HepG2 (cell line): ENCODE data around the gene SDC1. TPM values are rescaled to one million over a fixed set of nuclear protein-coding genes. Genes with fewer than 3 reads are reported as not detected.

Source experiments
- ARID3A ChIP-seq: IDR thresholded peaks from 2 replicates; pipeline ENCODE4 v1.6.1; 2012; ENCODE audit warnings: low read depth, low read length, improper control_type of control experiment
- BORCS8-MEF2B ChIP-seq: sonication (generic); formaldehyde crosslinking; IDR thresholded peaks from 2 replicates; pipeline ENCODE4 v1.8.0; 2022; ENCODE audit warnings: mild to moderate bottlenecking, missing genetic modification reagents
- EED ChIP-seq: sonication (generic); formaldehyde crosslinking; IDR thresholded peaks from 2 replicates; pipeline ENCODE4 v1.5.0; 2020; ENCODE audit warnings: mild to moderate bottlenecking, missing genetic modification reagents
- GATAD1 ChIP-seq: IDR thresholded peaks from 2 replicates; pipeline ENCODE4 v1.6.1; 2016; ENCODE audit warnings: missing genetic modification reagents, missing compliant biosample characterization
- GATAD2A ChIP-seq: IDR thresholded peaks from 2 replicates; pipeline ENCODE4 v1.6.1; 2016
- HDAC6 ChIP-seq: fragments of 200-600 bp; sonication (generic); IDR thresholded peaks from 2 replicates; pipeline ENCODE4 v1.7.0; 2017; ENCODE audit warnings: mild to moderate bottlenecking, antibody characterized with exemption, low read length, low read depth
- MTA3 ChIP-seq: sonication (generic); formaldehyde crosslinking; IDR thresholded peaks from 2 replicates; pipeline ENCODE4 v1.4.0; 2020; ENCODE audit warnings: missing genetic modification reagents
- NFYC ChIP-seq: IDR thresholded peaks from 2 replicates; pipeline ENCODE4 v1.6.1; 2016; ENCODE audit warnings: missing genetic modification reagents, missing compliant biosample characterization
- PHF20 ChIP-seq: sonication (generic); formaldehyde crosslinking; IDR thresholded peaks from 2 replicates; pipeline ENCODE4 v1.5.0; 2020; ENCODE audit warnings: mild to moderate bottlenecking, missing genetic modification reagents
- RARA ChIP-seq: IDR thresholded peaks from 2 replicates; pipeline ENCODE4 v1.6.1; 2016; ENCODE audit warnings: missing genetic modification reagents, missing compliant biosample characterization
- RBFOX2 ChIP-seq: fragments of 200-400 bp; formaldehyde crosslinking; IDR thresholded peaks from 2 replicates; pipeline ENCODE4 v1.6.1; 2017; ENCODE audit warnings: low read depth, mild to moderate bottlenecking, low read length
- RNF2 ChIP-seq: fragments of 450-650 bp; conservative IDR thresholded peaks from 2 replicates; pipeline ENCODE4 v1.6.1; 2016; ENCODE audit warnings: low read depth
- SMARCE1 ChIP-seq: fragments of 450-650 bp; IDR thresholded peaks from 2 replicates; pipeline ENCODE4 v1.6.1; 2017; ENCODE audit warnings: borderline replicate concordance
- SMYD3 ChIP-seq: sonication (generic); formaldehyde crosslinking; IDR thresholded peaks from 2 replicates; pipeline ENCODE4 v1.8.1; 2023; ENCODE audit warnings: mild to moderate bottlenecking, missing genetic modification reagents
- ZBTB34 ChIP-seq: sonication (generic); formaldehyde crosslinking; IDR thresholded peaks from 2 replicates; pipeline ENCODE4 v1.8.0; 2022; ENCODE audit warnings: mild to moderate bottlenecking, missing genetic modification reagents
- ZKSCAN8 ChIP-seq: IDR thresholded peaks from 2 replicates; pipeline ENCODE4 v1.6.1; 2016; ENCODE audit warnings: borderline replicate concordance, missing genetic modification reagents, missing compliant biosample characterization
- ZMYM2 ChIP-seq: sonication (generic); formaldehyde crosslinking; IDR thresholded peaks from 2 replicates; pipeline ENCODE4 v1.8.0; 2022; ENCODE audit warnings: mild to moderate bottlenecking, missing genetic modification reagents
- ZNF232 ChIP-seq: sonication (generic); formaldehyde crosslinking; IDR thresholded peaks from 2 replicates; pipeline ENCODE4 v1.4.0; 2020; ENCODE audit warnings: missing genetic modification reagents, borderline replicate concordance
- ZNF546 ChIP-seq: sonication (generic); formaldehyde crosslinking; conservative IDR thresholded peaks from 2 replicates; pipeline ENCODE4 v1.8.1; 2023; ENCODE audit warnings: mild to moderate bottlenecking, missing genetic modification reagents
- ZNF746 ChIP-seq: sonication (generic); formaldehyde crosslinking; IDR thresholded peaks from 2 replicates; pipeline ENCODE4 v1.8.0; 2022; ENCODE audit warnings: mild to moderate bottlenecking, missing genetic modification reagents
- polyA plus RNA-seq, 8 experiments: library from polyadenylated mRNA; depleted of rRNA in 3 of 8; stranded (reverse) in 7 of 8; unstranded in 1 of 8; fragments of >200 nt; fragmentation: Illumina TruSeq in 4 of 8; extraction: Trizol in 4 of 8; gene quantifications; 2 replicates each; pipeline versions ENCODE4 v1.2.1 to v1.2.3, GENCODE V29; 2011 to 2016; ENCODE audit warnings: low read depth in 4 of 8, missing spikeins in 1 of 8, mixed read lengths in 1 of 8; ENCODE audit not compliant: insufficient read depth in 1 of 8
- total RNA-seq, 5 experiments: library from RNA; depleted of rRNA; stranded (reverse); fragments of >200 nt; fragmentation: Illumina TruSeq; extraction: Trizol; gene quantifications; 2 replicates each; pipeline ENCODE4 v1.2.3, GENCODE V29; 2016; ENCODE audit warnings: low read depth in 1 of 5
- TF ChIP-seq, protein P1 (sequence below), 2 experiments: sonication (generic) in 1 of 2; formaldehyde crosslinking in 1 of 2; IDR thresholded peaks; 2 replicates each; pipeline versions ENCODE4 v1.5.1 to v1.6.1; 2011 to 2020; ENCODE audit warnings: borderline replicate concordance in 1 of 2, low read depth in 1 of 2, low read length in 1 of 2, mild to moderate bottlenecking in 1 of 2, missing genetic modification reagents in 1 of 2, moderate library complexity in 1 of 2
- TF ChIP-seq, protein P2 (sequence below): sonication (generic); formaldehyde crosslinking; IDR thresholded peaks from 2 replicates; pipeline ENCODE4 v1.5.1; 2020; ENCODE audit warnings: mild to moderate bottlenecking, missing genetic modification reagents, moderate library complexity
- TF ChIP-seq, protein P3 (sequence below): sonication (generic); formaldehyde crosslinking; IDR thresholded peaks from 2 replicates; pipeline ENCODE4 v1.4.0; 2020; ENCODE audit warnings: missing genetic modification reagents

SDC1 gene
- total and polyA plus RNA-seq, 2 of the 13 experiments (the other 11 are each of a cell fraction or from before 2014, with no cell fraction given), result 108 to 119 TPM

DNA sequence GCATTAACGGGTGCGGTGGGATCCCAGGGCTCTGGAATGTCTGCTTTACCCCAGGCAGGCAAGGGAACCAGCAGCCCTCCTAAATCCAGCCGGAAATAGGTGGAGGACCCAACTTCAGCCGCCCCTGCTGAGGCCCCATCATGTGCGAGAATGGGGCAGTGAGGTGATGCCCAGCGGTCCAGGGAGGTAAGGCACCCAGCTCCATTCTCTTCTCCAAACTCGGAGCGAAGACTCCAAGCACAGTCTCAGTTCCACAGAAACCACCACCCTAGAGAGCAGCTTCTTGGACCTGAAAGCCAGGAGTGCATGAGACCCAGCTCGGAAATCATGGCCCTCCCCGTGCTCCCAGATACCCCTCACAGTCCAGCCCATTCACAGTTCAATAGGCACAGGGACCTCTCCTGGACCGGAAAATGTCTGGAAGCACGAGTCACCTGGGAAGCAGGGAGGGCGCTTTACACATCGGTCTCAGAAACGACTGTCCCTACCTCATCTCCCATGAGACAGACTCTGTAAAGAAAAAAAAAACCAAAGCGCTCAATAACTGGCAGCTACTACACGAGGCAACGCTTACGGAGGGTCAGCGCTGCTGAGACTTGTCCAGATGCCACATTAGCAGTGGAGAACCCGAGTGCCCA lies 2.0 kb downstream of the SDC1 start (continued):
- TF ChIP-seq, protein P1, sequence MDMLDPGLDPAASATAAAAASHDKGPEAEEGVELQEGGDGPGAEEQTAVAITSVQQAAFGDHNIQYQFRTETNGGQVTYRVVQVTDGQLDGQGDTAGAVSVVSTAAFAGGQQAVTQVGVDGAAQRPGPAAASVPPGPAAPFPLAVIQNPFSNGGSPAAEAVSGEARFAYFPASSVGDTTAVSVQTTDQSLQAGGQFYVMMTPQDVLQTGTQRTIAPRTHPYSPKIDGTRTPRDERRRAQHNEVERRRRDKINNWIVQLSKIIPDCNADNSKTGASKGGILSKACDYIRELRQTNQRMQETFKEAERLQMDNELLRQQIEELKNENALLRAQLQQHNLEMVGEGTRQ (IDR thresholded peaks at IDR 0.05; ENCODE audit: low read depth, low read length), result no peak
- TF ChIP-seq, protein P1 (CRISPR knock-in tag; IDR thresholded peaks at IDR 0.05; ENCODE audit: borderline replicate concordance), result 0 out of 2 replicates have a peak, but pooled peaks have one; percentile 71
- 0 out of 2 replicates have a peak, but pooled peaks have one; percentile 66 for TF ChIP-seq ZNF232 (CRISPR knock-in tag)
- 0 out of 2 replicates have a peak, but pooled peaks have one; percentile 72 for TF ChIP-seq ZNF746 (CRISPR knock-in tag)
- no peak for TF ChIP-seq PHF20 (CRISPR knock-in tag)
- no peak for TF ChIP-seq ZNF546
- no peak for TF ChIP-seq ZKSCAN8 (CRISPR knock-in tag)
- TF ChIP-seq GATAD1 (CRISPR knock-in tag), result no peak
- no peak; the same call in 1 of the 2 replicates for TF ChIP-seq GATAD2A (CRISPR knock-in tag)
- peak; percentile 83; the same call in 1 of the 2 replicates for TF ChIP-seq SMYD3
- TF ChIP-seq RNF2, result no peak
- no peak for TF ChIP-seq MTA3
- TF ChIP-seq ARID3A, result no peak
- 0 out of 2 replicates have a peak, but pooled peaks have one; percentile 4 for TF ChIP-seq RARA (CRISPR knock-in tag)
- no peak for TF ChIP-seq RBFOX2
- TF ChIP-seq ZBTB34 (CRISPR knock-in tag), result 0 out of 2 replicates have a peak, but pooled peaks have one; percentile 66
- TF ChIP-seq, protein P2, sequence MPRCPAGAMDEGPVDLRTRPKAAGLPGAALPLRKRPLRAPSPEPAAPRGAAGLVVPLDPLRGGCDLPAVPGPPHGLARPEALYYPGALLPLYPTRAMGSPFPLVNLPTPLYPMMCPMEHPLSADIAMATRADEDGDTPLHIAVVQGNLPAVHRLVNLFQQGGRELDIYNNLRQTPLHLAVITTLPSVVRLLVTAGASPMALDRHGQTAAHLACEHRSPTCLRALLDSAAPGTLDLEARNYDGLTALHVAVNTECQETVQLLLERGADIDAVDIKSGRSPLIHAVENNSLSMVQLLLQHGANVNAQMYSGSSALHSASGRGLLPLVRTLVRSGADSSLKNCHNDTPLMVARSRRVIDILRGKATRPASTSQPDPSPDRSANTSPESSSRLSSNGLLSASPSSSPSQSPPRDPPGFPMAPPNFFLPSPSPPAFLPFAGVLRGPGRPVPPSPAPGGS (CRISPR knock-in tag), result no peak
- TF ChIP-seq SMARCE1, result no peak
- TF ChIP-seq BORCS8-MEF2B (CRISPR knock-in tag), result peak; percentile 72; the same call in 1 of the 2 replicates
- no peak for TF ChIP-seq NFYC (CRISPR knock-in tag)
- TF ChIP-seq, protein P3, sequence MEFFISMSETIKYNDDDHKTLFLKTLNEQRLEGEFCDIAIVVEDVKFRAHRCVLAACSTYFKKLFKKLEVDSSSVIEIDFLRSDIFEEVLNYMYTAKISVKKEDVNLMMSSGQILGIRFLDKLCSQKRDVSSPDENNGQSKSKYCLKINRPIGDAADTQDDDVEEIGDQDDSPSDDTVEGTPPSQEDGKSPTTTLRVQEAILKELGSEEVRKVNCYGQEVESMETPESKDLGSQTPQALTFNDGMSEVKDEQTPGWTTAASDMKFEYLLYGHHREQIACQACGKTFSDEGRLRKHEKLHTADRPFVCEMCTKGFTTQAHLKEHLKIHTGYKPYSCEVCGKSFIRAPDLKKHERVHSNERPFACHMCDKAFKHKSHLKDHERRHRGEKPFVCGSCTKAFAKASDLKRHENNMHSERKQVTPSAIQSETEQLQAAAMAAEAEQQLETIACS (CRISPR knock-in tag), result no peak
- TF ChIP-seq EED, result 0 out of 2 replicates have a peak, but pooled peaks have one; percentile 6
- no peak for TF ChIP-seq ZMYM2
- no peak for TF ChIP-seq HDAC6
